CD8-positive, alpha-beta memory T cell (primary cell): ENCODE measurements around the gene MSL3B.
A peak's percentile ranks its signal among the peaks of the same experiment; 100 is the strongest.

Experiments used
- CTCF ChIA-PET: fragments of 350-600 bp; sonication (Branson Sonifier 250); formaldehyde crosslinking; loops from one replicate; lab custom pipeline; 2021; ENCODE audit warnings: antibody characterized with exemption; lab: Charles Lee
- POLR2A ChIA-PET: fragments of 350-600 bp; sonication (Branson Sonifier 250); formaldehyde crosslinking; loops from one replicate; lab custom pipeline; 2021; ENCODE audit warnings: antibody characterized with exemption; lab: Charles Lee
- DNase-seq, 5 donors: peaks; one replicate each; pipeline versions ENCODE4 v3.0.0 to v3.0.0-alpha.2; 2020 to 2022; ENCODE audit warnings: mixed read lengths in 1 of 5
- H3K27ac ChIP-seq: one replicate; pipeline ENCODE4 v1.7.0; 2013; ENCODE audit warnings: low read depth, mild to moderate bottlenecking, low read length, moderate library complexity
- H3K27me3 ChIP-seq: 2 replicates; pipeline ENCODE4 v1.7.0; 2013; ENCODE audit warnings: low read length, mild to moderate bottlenecking; ENCODE audit not compliant: insufficient read depth, poor library complexity, severe bottlenecking
- H3K36me3 ChIP-seq: 2 replicates; pipeline ENCODE4 v1.7.0; 2013; ENCODE audit warnings: mild to moderate bottlenecking, low read length, moderate library complexity; ENCODE audit not compliant: insufficient read depth
- H3K4me1 ChIP-seq: 2 replicates; pipeline ENCODE4 v1.7.0; 2013; ENCODE audit warnings: mild to moderate bottlenecking, low read length, moderate library complexity; ENCODE audit not compliant: insufficient read depth
- H3K4me3 ChIP-seq: 2 replicates; pipeline ENCODE4 v1.7.0; 2013; ENCODE audit warnings: mild to moderate bottlenecking, low read length
- H3K9me3 ChIP-seq: 2 replicates; pipeline ENCODE4 v1.7.0; 2013; ENCODE audit warnings: mild to moderate bottlenecking, low read length
- H3K27ac Mint-ChIP-seq, 8 donors: one replicate each; pipeline ENCODE4 v1.8.0; 2020 to 2021; ENCODE audit warnings: mixed read lengths in 8 of 8, mild to moderate bottlenecking in 6 of 8, inconsistent platforms in 3 of 8, moderate library complexity in 3 of 8
- H3K27me3 Mint-ChIP-seq, 2 donors: one replicate each; pipeline ENCODE4 v1.8.0; 2020 to 2021; ENCODE audit warnings: mixed read lengths in 2 of 2, mild to moderate bottlenecking in 1 of 2, moderate library complexity in 1 of 2
- H3K36me3 Mint-ChIP-seq, 3 donors: one replicate each; pipeline ENCODE4 v1.8.0; 2020 to 2021; ENCODE audit warnings: mixed read lengths in 3 of 3, inconsistent platforms in 1 of 3, mild to moderate bottlenecking in 1 of 3
- H3K4me1 Mint-ChIP-seq, 3 donors: one replicate each; pipeline ENCODE4 v1.8.0; 2020 to 2021; ENCODE audit warnings: mixed read lengths in 3 of 3, inconsistent platforms in 1 of 3, mild to moderate bottlenecking in 1 of 3
- H3K4me3 Mint-ChIP-seq, 7 donors: one replicate each; pipeline ENCODE4 v1.8.0; 2020 to 2021; ENCODE audit warnings: mixed read lengths in 7 of 7, mild to moderate bottlenecking in 6 of 7, moderate library complexity in 4 of 7, inconsistent platforms in 2 of 7
- H3K9me3 Mint-ChIP-seq, 5 donors: one replicate each; pipeline ENCODE4 v1.8.0; 2020 to 2022; ENCODE audit warnings: mixed read lengths in 5 of 5, mild to moderate bottlenecking in 3 of 5, moderate library complexity in 2 of 5, inconsistent platforms in 1 of 5

Gene MSL3B

DNA sequence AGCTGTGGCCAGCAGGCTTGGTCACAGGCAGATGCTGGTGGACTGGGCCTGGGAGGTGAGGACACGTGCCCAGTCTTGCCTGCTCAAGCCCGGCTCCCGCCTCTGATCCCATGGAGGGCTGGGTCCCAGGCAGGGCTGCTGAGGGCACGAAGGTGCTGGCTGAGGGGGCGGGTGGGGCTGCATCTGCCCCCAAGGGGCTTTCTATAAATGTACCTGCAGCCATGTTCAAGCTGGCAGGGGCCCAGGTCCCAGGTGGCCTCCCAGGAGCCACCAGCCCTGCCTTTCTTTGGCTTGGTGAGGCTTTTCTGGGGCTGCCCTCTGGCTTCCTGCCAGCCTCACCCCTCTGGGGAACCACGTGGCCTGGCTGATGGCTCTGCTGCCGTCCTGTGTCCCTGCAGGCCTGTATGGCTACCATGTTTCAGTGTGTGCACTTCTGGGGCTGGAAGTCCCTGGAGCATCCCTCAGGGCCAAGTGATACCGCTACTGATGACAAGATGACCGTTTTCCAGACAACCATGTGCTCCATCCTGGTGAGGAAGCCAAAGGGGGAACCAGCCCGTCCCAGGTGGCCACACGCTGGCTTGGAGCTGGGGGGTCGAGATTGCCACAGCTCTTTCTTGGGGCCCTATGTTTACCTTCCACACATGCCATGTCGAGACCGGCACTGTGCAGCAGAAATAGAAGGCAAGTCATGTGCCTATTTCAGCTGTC, 37.0 kb downstream of the MSL3B start:
- H3K27me3 ChIP-seq: no peaks in the 10 kb centered on the region
- CTCF ChIA-PET: no interaction called here
- no peak overlapping the region for H3K4me3 ChIP-seq
- no peak overlapping the region for H3K27ac ChIP-seq
- peak in 1 of 5 donors; percentile 37 for DNase-seq
- Mint-ChIP-seq H3K4me3 (no peak overlapping the region), H3K27me3 (peaks cover 2 to 3% of the 10 kb centered on the region in 2 donors), H3K27ac (no peak overlapping the region), H3K4me1 (no peaks in the 10 kb centered on the region), H3K36me3 (no peaks in the 10 kb centered on the region), H3K9me3 (no peaks in the 10 kb centered on the region)
- H3K4me1 ChIP-seq: no peaks in the 10 kb centered on the region
- H3K9me3 ChIP-seq: no peaks in the 10 kb centered on the region
- no peaks in the 10 kb centered on the region for H3K36me3 ChIP-seq
- POLR2A ChIA-PET: no interaction called here

DNA sequence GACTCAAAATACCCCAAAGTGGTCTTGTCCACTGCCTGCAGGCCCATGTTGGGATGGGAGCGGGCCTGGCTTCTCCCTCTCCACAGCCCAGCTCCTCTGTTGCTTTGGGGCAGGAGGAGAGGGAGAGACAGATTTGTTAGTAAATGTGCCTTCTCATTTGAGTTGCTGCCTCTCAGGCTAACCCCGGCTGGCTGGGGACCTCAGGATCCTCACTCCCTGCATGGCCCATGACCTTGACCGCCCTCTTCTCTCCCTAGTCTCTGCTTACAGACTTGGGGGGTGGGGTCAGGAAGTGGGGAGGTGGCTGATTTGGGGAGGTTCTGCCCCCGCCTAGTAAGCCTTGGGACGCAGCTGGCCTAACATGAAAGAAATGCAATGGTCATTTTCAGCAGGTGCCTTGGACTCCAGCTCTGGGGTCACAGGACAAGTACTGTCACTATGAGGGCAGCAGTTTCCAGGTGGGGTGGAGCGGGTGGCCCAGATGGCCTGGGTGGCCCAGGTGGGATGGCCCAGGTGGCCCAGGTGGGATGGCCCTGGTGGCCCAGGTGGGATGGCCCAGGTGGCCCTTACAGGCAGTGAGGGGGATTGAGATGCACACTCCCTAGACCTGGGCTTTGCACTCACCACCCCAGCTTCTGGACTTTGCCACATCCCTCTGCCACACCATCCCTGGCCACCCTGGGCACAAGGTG, 37.9 kb downstream of the MSL3B start:
- Mint-ChIP-seq H3K27ac (no peak overlapping the region), H3K4me3 (no peak overlapping the region), H3K27me3 (peaks cover 4 to 7% of the 10 kb centered on the region in 2 donors), H3K9me3 (peaks cover 0 to 2% (median 0%) of the 10 kb centered on the region in 5 donors), H3K4me1 (no peaks in the 10 kb centered on the region), H3K36me3 (no peaks in the 10 kb centered on the region)
- no peaks in the 10 kb centered on the region for H3K9me3 ChIP-seq
- no peak overlapping the region for H3K27ac ChIP-seq
- H3K27me3 ChIP-seq: no peaks in the 10 kb centered on the region
- DNase-seq: peak in 1 of 5 donors; percentile 39
- no peaks in the 10 kb centered on the region for H3K36me3 ChIP-seq
- H3K4me1 ChIP-seq: no peaks in the 10 kb centered on the region
- ChIA-PET CTCF (no interaction called here), POLR2A (no interaction called here)
- no peak overlapping the region for H3K4me3 ChIP-seq

GRCh38 chr2:233829193-233830110, 38.7 kb downstream of the MSL3B start:
- no peaks in the 10 kb centered on the region for H3K9me3 ChIP-seq
- peak in 1 of 5 donors; percentile 20 for DNase-seq
- ChIA-PET CTCF (no interaction called here), POLR2A (no interaction called here)
- H3K27ac Mint-ChIP-seq: no peak overlapping the region
- H3K36me3 ChIP-seq: no peaks in the 10 kb centered on the region
- H3K27ac ChIP-seq: no peak overlapping the region
- H3K27me3 ChIP-seq: no peaks in the 10 kb centered on the region
- H3K9me3 Mint-ChIP-seq: peaks cover 0 to 2% (median 0%) of the 10 kb centered on the region in 5 donors
- H3K27me3 Mint-ChIP-seq: peaks cover 4 to 9% of the 10 kb centered on the region in 2 donors
- H3K4me1 ChIP-seq: no peaks in the 10 kb centered on the region
- no peaks in the 10 kb centered on the region for H3K36me3 Mint-ChIP-seq
- no peaks in the 10 kb centered on the region for H3K4me1 Mint-ChIP-seq
- H3K4me3 ChIP-seq: no peak overlapping the region
- H3K4me3 Mint-ChIP-seq: no peak overlapping the region

- POLR2A ChIA-PET: no interaction called here
- H3K27ac Mint-ChIP-seq: no peak overlapping the region
- no peak overlapping the region for H3K4me3 ChIP-seq
Observed at GRCh38 chr2:233828546-233829192, 39.5 kb downstream of the MSL3B start.

DNA sequence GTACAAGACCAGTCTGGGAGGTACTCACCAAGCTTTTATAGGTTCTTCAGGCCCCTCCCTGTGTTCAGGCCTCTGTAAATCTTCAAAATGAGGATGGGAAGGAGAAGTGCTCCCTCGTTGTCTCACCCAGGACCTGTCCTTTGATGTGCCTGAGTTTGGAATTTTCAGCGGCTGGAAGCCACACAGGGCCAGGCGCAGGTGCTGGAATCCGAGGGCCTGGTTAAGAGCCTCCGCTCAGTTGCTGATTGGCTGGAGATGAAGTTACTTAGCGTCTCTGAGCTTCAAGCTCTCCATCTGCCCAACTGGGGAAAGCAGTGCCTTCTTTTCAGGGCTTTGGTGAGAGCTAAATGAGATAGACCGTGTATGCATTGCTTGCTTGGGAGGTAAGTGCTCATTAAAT, 43.8 kb downstream of the MSL3B start:
- H3K4me3 ChIP-seq: no peak overlapping the region
- CTCF ChIA-PET: no interaction called here

More at GRCh38 chr2:233828546-233829192, 39.5 kb downstream of the MSL3B start:
- DNase-seq: peak in 1 of 5 donors; percentile 28
- Histone ChIP-seq H3K4me1 (no peaks in the 10 kb centered on the region), H3K27ac (no peak overlapping the region), H3K36me3 (no peaks in the 10 kb centered on the region), H3K9me3 (no peaks in the 10 kb centered on the region), H3K27me3 (no peaks in the 10 kb centered on the region)
- no peaks in the 10 kb centered on the region for H3K36me3 Mint-ChIP-seq
- H3K4me3 Mint-ChIP-seq: no peak overlapping the region
- H3K9me3 Mint-ChIP-seq: peaks cover 0 to 2% (median 0%) of the 10 kb centered on the region in 5 donors
- H3K27me3 Mint-ChIP-seq: peaks cover 4 to 9% of the 10 kb centered on the region in 2 donors
- CTCF ChIA-PET: no interaction called here
- no peaks in the 10 kb centered on the region for H3K4me1 Mint-ChIP-seq

DNA sequence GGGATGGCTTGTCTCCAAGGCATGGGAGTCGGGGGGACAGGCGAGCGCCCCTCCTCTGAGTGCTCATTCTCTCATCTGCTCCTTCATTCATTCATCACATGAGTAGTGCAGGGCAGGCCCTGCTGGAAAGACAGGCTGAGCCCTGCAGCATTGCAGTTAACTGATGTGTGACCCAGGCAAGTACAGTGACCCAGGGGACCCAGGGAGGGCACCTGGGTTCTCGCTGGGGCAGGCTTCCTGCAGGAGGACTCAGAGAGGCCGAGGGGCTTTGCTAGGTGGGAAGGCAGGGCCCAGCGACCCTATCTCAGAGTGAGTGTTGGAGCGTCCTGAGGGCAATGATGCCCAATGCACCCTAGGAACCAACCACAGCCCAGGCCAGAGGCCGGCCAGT, 44.5 kb downstream of the MSL3B start:
- Histone ChIP-seq H3K27me3 (no peaks in the 10 kb centered on the region), H3K27ac (no peak overlapping the region), H3K4me3 (no peak overlapping the region), H3K9me3 (no peaks in the 10 kb centered on the region), H3K36me3 (no peaks in the 10 kb centered on the region), H3K4me1 (no peaks in the 10 kb centered on the region)
- Mint-ChIP-seq H3K4me3 (no peak overlapping the region), H3K27ac (no peak overlapping the region), H3K9me3 (peaks cover 0 to 2% (median 0%) of the 10 kb centered on the region in 5 donors), H3K36me3 (no peaks in the 10 kb centered on the region), H3K27me3 (peaks cover 6 to 22% of the 10 kb centered on the region in 2 donors), H3K4me1 (no peaks in the 10 kb centered on the region)
- POLR2A ChIA-PET: no interaction called here
- CTCF ChIA-PET: no interaction called here
- DNase-seq: peak in 1 of 5 donors; percentile 39

More for the DNA sequence above, 43.8 kb downstream of the MSL3B start:
- Mint-ChIP-seq H3K27ac (no peak overlapping the region), H3K4me3 (no peak overlapping the region), H3K36me3 (no peaks in the 10 kb centered on the region), H3K9me3 (peaks cover 0 to 2% (median 0%) of the 10 kb centered on the region in 5 donors), H3K27me3 (peaks cover 6 to 22% of the 10 kb centered on the region in 2 donors), H3K4me1 (no peaks in the 10 kb centered on the region)
- peak in 1 of 5 donors; percentile 22 for DNase-seq
- Histone ChIP-seq H3K27ac (no peak overlapping the region), H3K4me1 (no peaks in the 10 kb centered on the region), H3K36me3 (no peaks in the 10 kb centered on the region), H3K27me3 (no peaks in the 10 kb centered on the region), H3K9me3 (no peaks in the 10 kb centered on the region)
- POLR2A ChIA-PET: no interaction called here

DNA sequence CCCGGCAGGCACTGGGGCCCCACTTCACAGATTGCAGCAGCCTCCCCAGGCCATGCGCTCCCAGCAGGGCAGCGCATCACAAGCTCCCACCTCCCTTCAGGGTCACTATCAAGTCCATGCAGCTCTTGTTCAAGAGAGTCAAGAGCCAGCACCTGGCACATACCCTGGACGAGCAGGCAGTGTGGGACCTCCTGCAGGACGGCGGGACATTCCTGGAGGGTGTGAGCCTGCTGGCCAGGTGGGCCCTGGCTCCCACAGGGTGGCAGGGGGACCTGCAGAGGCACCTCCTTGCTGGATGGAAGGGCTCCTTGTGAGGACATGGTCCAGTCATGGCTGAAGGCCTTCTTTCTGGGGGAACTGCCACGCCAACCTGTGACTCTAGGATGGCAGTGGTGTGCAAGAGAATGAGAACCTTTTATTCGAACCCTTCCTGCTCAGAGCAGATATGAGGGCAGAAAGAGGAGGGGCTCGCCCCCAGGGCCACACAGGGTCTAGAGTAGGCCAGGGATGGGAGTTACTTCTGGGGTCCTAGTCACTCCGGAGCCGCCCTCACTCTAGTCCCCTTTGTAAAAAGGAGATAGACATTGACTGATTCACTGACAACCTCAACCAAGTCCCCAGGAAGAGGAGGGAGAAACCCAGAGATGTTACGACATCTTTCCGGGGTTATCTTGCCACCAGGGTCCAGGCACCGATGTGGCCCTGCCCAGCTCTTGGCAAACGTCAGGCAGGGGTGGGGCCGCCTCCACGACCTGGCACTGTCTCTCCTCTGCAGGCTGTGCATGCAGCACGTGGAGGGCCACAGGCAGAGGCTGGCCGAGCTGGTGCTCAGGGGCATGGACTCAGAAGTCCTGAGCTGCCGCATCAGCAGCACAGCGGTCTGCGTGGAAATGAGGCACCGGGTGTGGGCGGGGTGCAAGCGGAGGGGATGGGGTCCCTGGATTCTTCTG, 45.1 kb downstream of the MSL3B start:
- ChIA-PET CTCF (no interaction called here), POLR2A (no interaction called here)
- Histone ChIP-seq H3K4me1 (no peaks in the 10 kb centered on the region), H3K27ac (no peak overlapping the region), H3K9me3 (no peaks in the 10 kb centered on the region), H3K27me3 (no peaks in the 10 kb centered on the region), H3K4me3 (no peak overlapping the region), H3K36me3 (no peaks in the 10 kb centered on the region)
- H3K4me1 Mint-ChIP-seq: no peaks in the 10 kb centered on the region
- no peaks in the 10 kb centered on the region for H3K36me3 Mint-ChIP-seq
- H3K4me3 Mint-ChIP-seq: no peak overlapping the region
- peak in 1 of 5 donors; percentile 37 for DNase-seq
- peaks cover 6 to 25% of the 10 kb centered on the region in 2 donors for H3K27me3 Mint-ChIP-seq
- H3K27ac Mint-ChIP-seq: no peak overlapping the region
- peaks cover 0 to 2% (median 0%) of the 10 kb centered on the region in 5 donors for H3K9me3 Mint-ChIP-seq
